ENCODE measurements around the gene FOLR1. TPM values are rescaled to one million over a fixed set of nuclear protein-coding genes. Genes with fewer than 3 reads are reported as not detected.
A peak's percentile ranks its signal among the peaks of the same experiment; 100 is the strongest.
"Not testable (repeated sequence)": the region's sequence is repeated elsewhere in the genome, so short reads cannot be mapped to it uniquely, and the experiment has no call there.

Gene FOLR1
- 0.32 TPM for total RNA-seq
- long read RNA-seq, partial matches to known transcripts: 0 of 1 reads
- long read RNA-seq, other reads (novel, unspliced or antisense): 0 of 1 reads

- DNase-seq (ENCODE audit: low spot score): peak; percentile 77
Measured at GRCh38 chr11:72191961-72192381, at the start of gene FOLR1. Gene FOLR1 (plus strand): TSS chr11:72192140. CDS start chr11:72192174, 34 bp downstream.

- DNase-seq (ENCODE audit: low spot score): not testable (repeated sequence)
Measured at GRCh38 chr11:72142543-72142942, 49.4 kb upstream of the FOLR1 start.

- DNase-seq (ENCODE audit: low spot score): no peak
Measured at GRCh38 chr11:72144807-72145565, 47.0 kb upstream of the FOLR1 start.

GRCh38 chr11:72146625-72147024 lies 45.3 kb upstream of the FOLR1 start:
- no peak for DNase-seq (ENCODE audit: low spot score)

- DNase-seq (ENCODE audit: low spot score): no peak
Measured at GRCh38 chr11:72150882-72151281, 41.1 kb upstream of the FOLR1 start.

- not testable (repeated sequence) for DNase-seq (ENCODE audit: low spot score)
Measured at GRCh38 chr11:72153874-72154273, 38.1 kb upstream of the FOLR1 start.

- no peak for DNase-seq (ENCODE audit: low spot score)
Measured at GRCh38 chr11:72154816-72155215, 37.1 kb upstream of the FOLR1 start.

- DNase-seq (ENCODE audit: low spot score): no peak
Measured at GRCh38 chr11:72155751-72156150, 36.2 kb upstream of the FOLR1 start.

- DNase-seq (ENCODE audit: low spot score): no peak
Measured at GRCh38 chr11:72157131-72157530, 34.8 kb upstream of the FOLR1 start.

- no peak for DNase-seq (ENCODE audit: low spot score)
Measured at GRCh38 chr11:72160319-72160718, 31.6 kb upstream of the FOLR1 start.

- no peak for DNase-seq (ENCODE audit: low spot score)
Measured at GRCh38 chr11:72162891-72163492, 28.9 kb upstream of the FOLR1 start.

GRCh38 chr11:72164187-72164586 lies 27.8 kb upstream of the FOLR1 start:
- not testable (repeated sequence) for DNase-seq (ENCODE audit: low spot score)

- DNase-seq (ENCODE audit: low spot score): not testable (repeated sequence)
Measured at GRCh38 chr11:72169046-72169555, 22.8 kb upstream of the FOLR1 start.

- not testable (repeated sequence) for DNase-seq (ENCODE audit: low spot score)
Measured at GRCh38 chr11:72169754-72170153, 22.2 kb upstream of the FOLR1 start.

GRCh38 chr11:72172043-72172442 lies 19.9 kb upstream of the FOLR1 start:
- DNase-seq (ENCODE audit: low spot score): not testable (repeated sequence)

GRCh38 chr11:72173291-72173690 lies 18.6 kb upstream of the FOLR1 start:
- DNase-seq (ENCODE audit: low spot score): no peak

GRCh38 chr11:72174302-72175070 lies 17.5 kb upstream of the FOLR1 start:
- no peak for DNase-seq (ENCODE audit: low spot score)

GRCh38 chr11:72177656-72178055 lies 14.3 kb upstream of the FOLR1 start:
- DNase-seq (ENCODE audit: low spot score): no peak

- no peak for DNase-seq (ENCODE audit: low spot score)
Measured at GRCh38 chr11:72179049-72179803, 12.7 kb upstream of the FOLR1 start.

- no peak for DNase-seq (ENCODE audit: low spot score)
Measured at GRCh38 chr11:72179804-72180396, 12.0 kb upstream of the FOLR1 start.
